ENCODE results near the gene LPP. TPM values are rescaled to one million over a fixed set of nuclear protein-coding genes. Genes with fewer than 3 reads are reported as not detected.
A peak's percentile ranks its signal among the peaks of the same experiment; 100 is the strongest.

Gene LPP
- total and polyA plus RNA-seq, 2 of the 13 experiments (the other 11 are each of a cell fraction or from before 2014, with no cell fraction given), result 19.2 to 29.9 TPM

DNA sequence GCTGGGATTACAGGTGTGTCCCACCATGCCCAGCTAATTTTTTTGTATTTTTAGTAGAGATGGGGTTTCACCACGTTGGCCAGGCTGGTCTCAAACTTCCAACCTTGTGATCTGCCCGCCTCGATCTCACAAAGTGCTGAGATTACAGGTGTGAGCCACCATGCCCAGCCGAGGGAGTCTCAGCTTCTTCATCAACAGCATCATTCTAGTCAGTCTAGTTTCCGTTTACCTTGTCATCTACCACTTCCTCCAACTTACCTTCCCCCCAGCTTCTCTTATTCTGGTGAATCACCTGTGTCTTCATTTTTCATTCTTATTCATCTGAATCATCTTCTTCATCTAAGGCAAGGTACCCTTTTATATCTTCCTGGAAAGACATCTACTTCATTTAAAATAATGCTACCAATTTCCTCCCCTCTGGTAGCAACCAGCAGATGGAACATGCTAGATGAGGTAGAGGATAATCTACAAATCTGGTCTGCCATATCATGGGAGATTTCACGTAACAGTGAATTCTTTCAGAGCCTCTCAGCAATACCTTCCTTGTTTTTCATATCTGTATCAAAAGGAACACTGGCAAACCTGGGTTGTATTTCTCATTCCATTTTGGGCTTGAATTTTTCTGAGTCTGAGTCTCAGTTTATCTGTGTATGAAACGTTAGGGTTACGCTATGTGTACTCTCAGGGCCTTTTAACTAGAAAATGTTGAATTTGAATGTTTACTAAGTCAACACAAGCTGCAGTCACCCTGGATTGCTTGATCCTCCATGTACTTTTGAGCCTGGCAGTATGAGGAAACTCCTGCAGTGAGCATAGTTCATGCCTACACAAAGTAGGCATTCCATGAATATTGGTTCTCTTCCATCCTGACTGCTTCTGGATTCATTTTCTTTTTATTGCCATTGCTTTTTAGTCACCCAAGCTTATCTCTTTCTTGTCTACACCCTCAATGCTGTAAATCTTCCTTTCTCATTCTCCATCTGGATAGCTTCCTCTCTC lies 16.8 kb downstream of the LPP start (continued):
- peak; percentile 75 for TF ChIP-seq TBX2 (CRISPR knock-in tag; IDR thresholded peaks at IDR 0.05; ENCODE audit: borderline replicate concordance)
- peak; percentile 67; the same call in 1 of the 2 replicates for TF ChIP-seq KMT2B (CRISPR knock-in tag; IDR thresholded peaks at IDR 0.05)
- peak; percentile 95 for TF ChIP-seq RCOR2 (CRISPR knock-in tag; IDR thresholded peaks at IDR 0.05)
- TF ChIP-seq ZNF556 (CRISPR knock-in tag; IDR thresholded peaks at IDR 0.05; ENCODE audit: borderline replicate concordance), result no peak; the same call in 1 of the 2 replicates
- TF ChIP-seq NFYC (CRISPR knock-in tag; IDR thresholded peaks at IDR 0.05), result 0 out of 2 replicates have a peak, but pooled peaks have one; percentile 14
- TF ChIP-seq CBFB (CRISPR knock-in tag; IDR thresholded peaks at IDR 0.05), result no peak
- TF ChIP-seq ZNF354B (CRISPR knock-in tag; IDR thresholded peaks at IDR 0.05), result no peak
- TF ChIP-seq, protein P1, sequence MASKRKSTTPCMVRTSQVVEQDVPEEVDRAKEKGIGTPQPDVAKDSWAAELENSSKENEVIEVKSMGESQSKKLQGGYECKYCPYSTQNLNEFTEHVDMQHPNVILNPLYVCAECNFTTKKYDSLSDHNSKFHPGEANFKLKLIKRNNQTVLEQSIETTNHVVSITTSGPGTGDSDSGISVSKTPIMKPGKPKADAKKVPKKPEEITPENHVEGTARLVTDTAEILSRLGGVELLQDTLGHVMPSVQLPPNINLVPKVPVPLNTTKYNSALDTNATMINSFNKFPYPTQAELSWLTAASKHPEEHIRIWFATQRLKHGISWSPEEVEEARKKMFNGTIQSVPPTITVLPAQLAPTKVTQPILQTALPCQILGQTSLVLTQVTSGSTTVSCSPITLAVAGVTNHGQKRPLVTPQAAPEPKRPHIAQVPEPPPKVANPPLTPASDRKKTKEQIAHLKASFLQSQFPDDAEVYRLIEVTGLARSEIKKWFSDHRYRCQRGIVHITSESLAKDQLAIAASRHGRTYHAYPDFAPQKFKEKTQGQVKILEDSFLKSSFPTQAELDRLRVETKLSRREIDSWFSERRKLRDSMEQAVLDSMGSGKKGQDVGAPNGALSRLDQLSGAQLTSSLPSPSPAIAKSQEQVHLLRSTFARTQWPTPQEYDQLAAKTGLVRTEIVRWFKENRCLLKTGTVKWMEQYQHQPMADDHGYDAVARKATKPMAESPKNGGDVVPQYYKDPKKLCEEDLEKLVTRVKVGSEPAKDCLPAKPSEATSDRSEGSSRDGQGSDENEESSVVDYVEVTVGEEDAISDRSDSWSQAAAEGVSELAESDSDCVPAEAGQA (IDR thresholded peaks at IDR 0.05; ENCODE audit: low read depth), result 0 out of 2 replicates have a peak, but pooled peaks have one; percentile 24
- TF ChIP-seq, protein P1 (CRISPR knock-in tag; IDR thresholded peaks at IDR 0.05; ENCODE audit: borderline replicate concordance), result peak; percentile 56; the same call in 1 of the 2 replicates
